ENCODE data around the gene RPL36. TPM values are rescaled to one million over a fixed set of nuclear protein-coding genes. Genes with fewer than 3 reads are reported as not detected.
A peak's percentile ranks its signal among the peaks of the same experiment; 100 is the strongest.

Gene RPL36
- total and polyA plus RNA-seq, 5 donors from 2014 or later, result 984 to 2,703 (median 1,992) TPM

- Mint-ChIP-seq H3K27me3 (no peaks in the 10 kb centered on the region), H3K27ac (peak overlapping the region in 2 of 3 donors; percentile 9 to 81), H3K4me3 (no peak overlapping the region), H3K4me1 (no peaks in the 10 kb centered on the region), H3K9me3 (no peaks in the 10 kb centered on the region), H3K36me3 (peaks cover 37% of the 10 kb centered on the region)
- H3K9me3 ChIP-seq (ENCODE audit: control insufficient read depth in 2 of 2, low read length in 2 of 2), result no peaks in the 10 kb centered on the region
- ATAC-seq (ENCODE audit: low read depth in 2 of 2) (no peak), DNase-seq (no peak)
- no peak overlapping the region for H3K4me3 ChIP-seq (ENCODE audit: low read depth, low read length)
- H3K4me1 ChIP-seq (ENCODE audit: control insufficient read depth, insufficient read depth, low read length, poor library complexity, severe bottlenecking), result no peaks in the 10 kb centered on the region
- peaks cover 85% of the 10 kb centered on the region for H3K36me3 ChIP-seq (ENCODE audit: control insufficient read depth, insufficient read depth, low read length)
- no peak overlapping the region for H3K27ac ChIP-seq (ENCODE audit: insufficient read depth, low read length, poor library complexity, severe bottlenecking)
- no peaks in the 10 kb centered on the region for H3K27me3 ChIP-seq (ENCODE audit: control insufficient read depth, insufficient read depth, low read length)
Measured at GRCh38 chr19:5665781-5666513, 24.1 kb upstream of the RPL36 start.

GRCh38 chr19:5666921-5667610, 23.0 kb upstream of the RPL36 start:
- Mint-ChIP-seq H3K27me3 (no peaks in the 10 kb centered on the region), H3K27ac (no peak overlapping the region), H3K4me3 (no peak overlapping the region), H3K36me3 (peaks cover 37% of the 10 kb centered on the region), H3K4me1 (no peaks in the 10 kb centered on the region), H3K9me3 (no peaks in the 10 kb centered on the region)
- ATAC-seq (ENCODE audit: low read depth in 2 of 2) (no peak), DNase-seq (no peak)
- H3K4me3 ChIP-seq (ENCODE audit: low read depth, low read length), result no peak overlapping the region
- no peaks in the 10 kb centered on the region for H3K27me3 ChIP-seq (ENCODE audit: control insufficient read depth, insufficient read depth, low read length)
- no peaks in the 10 kb centered on the region for H3K9me3 ChIP-seq (ENCODE audit: control insufficient read depth in 2 of 2, low read length in 2 of 2)
- no peak overlapping the region for H3K27ac ChIP-seq (ENCODE audit: insufficient read depth, low read length, poor library complexity, severe bottlenecking)
- peaks cover 78% of the 10 kb centered on the region for H3K36me3 ChIP-seq (ENCODE audit: control insufficient read depth, insufficient read depth, low read length)
- H3K4me1 ChIP-seq (ENCODE audit: control insufficient read depth, insufficient read depth, low read length, poor library complexity, severe bottlenecking), result no peaks in the 10 kb centered on the region

- no peak for DNase-seq
- Histone ChIP-seq H3K4me3 (ENCODE audit: low read depth, low read length) (no peak overlapping the region), H3K27ac (ENCODE audit: insufficient read depth, low read length, poor library complexity, severe bottlenecking) (no peak overlapping the region), H3K9me3 (ENCODE audit: control insufficient read depth in 2 of 2, low read length in 2 of 2) (no peaks in the 10 kb centered on the region), H3K27me3 (ENCODE audit: control insufficient read depth, insufficient read depth, low read length) (no peaks in the 10 kb centered on the region), H3K4me1 (ENCODE audit: control insufficient read depth, insufficient read depth, low read length, poor library complexity, severe bottlenecking) (no peaks in the 10 kb centered on the region), H3K36me3 (ENCODE audit: control insufficient read depth, insufficient read depth, low read length) (peaks cover 72% of the 10 kb centered on the region)
- Mint-ChIP-seq H3K27ac (no peak overlapping the region), H3K36me3 (peaks cover 37% of the 10 kb centered on the region), H3K4me1 (no peaks in the 10 kb centered on the region), H3K9me3 (no peaks in the 10 kb centered on the region), H3K27me3 (no peaks in the 10 kb centered on the region), H3K4me3 (no peak overlapping the region)
- peak in 1 of 2 donors; percentile 3 for ATAC-seq (ENCODE audit: low read depth in 2 of 2)
Measured at GRCh38 chr19:5667751-5668271, 22.3 kb upstream of the RPL36 start.

GRCh38 chr19:5669212-5669611, 20.9 kb upstream of the RPL36 start:
- Mint-ChIP-seq H3K4me3 (no peak overlapping the region), H3K4me1 (no peaks in the 10 kb centered on the region), H3K27ac (no peak overlapping the region), H3K9me3 (peaks cover 0 to 1% (median 0%) of the 10 kb centered on the region in 7 donors), H3K27me3 (no peaks in the 10 kb centered on the region), H3K36me3 (peaks cover 30% of the 10 kb centered on the region)
- Histone ChIP-seq H3K4me1 (ENCODE audit: control insufficient read depth, insufficient read depth, low read length, poor library complexity, severe bottlenecking) (no peaks in the 10 kb centered on the region), H3K27ac (ENCODE audit: insufficient read depth, low read length, poor library complexity, severe bottlenecking) (no peak overlapping the region), H3K27me3 (ENCODE audit: control insufficient read depth, insufficient read depth, low read length) (no peaks in the 10 kb centered on the region), H3K9me3 (ENCODE audit: control insufficient read depth in 2 of 2, low read length in 2 of 2) (no peaks in the 10 kb centered on the region), H3K36me3 (ENCODE audit: control insufficient read depth, insufficient read depth, low read length) (peaks cover 58% of the 10 kb centered on the region), H3K4me3 (ENCODE audit: low read depth, low read length) (no peak overlapping the region)
- no peak for DNase-seq
- ATAC-seq (ENCODE audit: low read depth in 2 of 2), result no peak

DNA sequence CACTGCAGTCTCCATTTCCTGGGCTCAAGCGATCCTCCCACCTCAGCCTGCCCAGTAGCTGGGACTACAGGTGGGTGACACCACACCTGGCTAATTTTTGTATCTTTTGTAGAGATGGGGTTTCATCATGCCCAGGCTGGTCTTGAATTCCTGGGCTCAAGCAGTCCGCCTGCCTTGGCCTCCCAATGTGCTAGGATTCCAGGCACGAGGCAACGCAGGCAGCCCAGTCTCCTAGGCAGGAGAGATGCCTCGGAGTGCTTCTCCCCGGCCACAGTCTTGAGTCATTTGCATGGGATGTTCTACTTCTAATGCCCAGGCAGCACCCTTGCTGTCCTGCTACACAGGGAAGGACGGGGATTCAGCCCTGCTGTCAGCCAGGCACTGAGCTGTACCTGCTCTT, 18.5 kb upstream of the RPL36 start:
- Mint-ChIP-seq H3K9me3 (peaks cover 0 to 1% (median 0%) of the 10 kb centered on the region in 7 donors), H3K27me3 (no peaks in the 10 kb centered on the region), H3K36me3 (peaks cover 18% of the 10 kb centered on the region), H3K4me3 (peak overlapping the region in 1 of 4 donors; percentile 32), H3K4me1 (no peaks in the 10 kb centered on the region), H3K27ac (no peak overlapping the region)
- peaks cover 34% of the 10 kb centered on the region for H3K36me3 ChIP-seq (ENCODE audit: control insufficient read depth, insufficient read depth, low read length)
- H3K27me3 ChIP-seq (ENCODE audit: control insufficient read depth, insufficient read depth, low read length), result no peaks in the 10 kb centered on the region
- no peak overlapping the region for H3K4me3 ChIP-seq (ENCODE audit: low read depth, low read length)
- no peak overlapping the region for H3K27ac ChIP-seq (ENCODE audit: insufficient read depth, low read length, poor library complexity, severe bottlenecking)
- ATAC-seq (ENCODE audit: low read depth in 2 of 2) (no peak), DNase-seq (no peak)
- H3K9me3 ChIP-seq (ENCODE audit: control insufficient read depth in 2 of 2, low read length in 2 of 2), result no peaks in the 10 kb centered on the region
- no peaks in the 10 kb centered on the region for H3K4me1 ChIP-seq (ENCODE audit: control insufficient read depth, insufficient read depth, low read length, poor library complexity, severe bottlenecking)

DNA sequence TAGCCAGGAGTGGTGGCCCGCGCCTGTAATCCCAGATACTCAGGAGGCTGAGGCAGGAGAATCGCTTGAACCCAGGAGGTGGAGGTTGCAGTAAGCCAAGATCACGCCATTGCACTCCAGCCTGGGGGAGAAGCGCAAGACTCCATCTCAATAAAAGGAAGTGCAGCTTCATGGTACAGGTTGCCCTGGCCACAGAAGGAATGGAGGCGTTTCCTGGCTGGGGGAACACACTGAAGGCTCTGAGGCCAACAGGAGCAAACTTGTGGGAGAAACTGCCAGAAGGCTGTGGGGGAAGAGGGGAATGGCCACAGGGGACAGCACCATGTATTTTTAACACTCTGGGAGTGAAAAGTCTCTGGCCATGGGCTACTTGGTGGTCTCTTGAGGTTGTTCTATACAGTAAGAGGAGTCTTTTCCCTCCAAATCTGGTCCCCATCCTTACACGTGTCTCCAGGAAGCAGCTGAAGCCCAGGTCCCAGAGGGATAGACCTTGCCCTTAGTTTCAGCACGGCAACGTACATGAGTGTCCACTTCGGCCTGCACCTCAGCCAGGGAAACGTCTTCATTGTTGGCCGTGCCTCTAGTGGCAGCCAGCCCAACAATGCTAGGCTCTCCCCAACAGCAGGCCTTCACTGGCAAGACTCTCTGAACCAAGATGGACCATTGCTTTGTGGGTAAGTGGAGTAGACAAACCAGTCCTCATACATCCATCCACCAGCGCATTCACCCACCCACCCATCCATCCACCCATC, 17.2 kb upstream of the RPL36 start:
- no peak for ATAC-seq (ENCODE audit: low read depth in 2 of 2)
- Mint-ChIP-seq H3K4me3 (no peak overlapping the region), H3K9me3 (peaks cover 0 to 1% (median 0%) of the 10 kb centered on the region in 7 donors), H3K36me3 (peaks cover 11% of the 10 kb centered on the region), H3K27ac (peak overlapping the region in 2 of 3 donors; percentile 42 to 56), H3K4me1 (no peaks in the 10 kb centered on the region), H3K27me3 (no peaks in the 10 kb centered on the region)
- no peak for DNase-seq
- Histone ChIP-seq H3K27ac (ENCODE audit: insufficient read depth, low read length, poor library complexity, severe bottlenecking) (no peak overlapping the region), H3K4me1 (ENCODE audit: control insufficient read depth, insufficient read depth, low read length, poor library complexity, severe bottlenecking) (no peaks in the 10 kb centered on the region), H3K9me3 (ENCODE audit: control insufficient read depth in 2 of 2, low read length in 2 of 2) (no peaks in the 10 kb centered on the region), H3K36me3 (ENCODE audit: control insufficient read depth, insufficient read depth, low read length) (peaks cover 22% of the 10 kb centered on the region), H3K4me3 (ENCODE audit: low read depth, low read length) (no peak overlapping the region), H3K27me3 (ENCODE audit: control insufficient read depth, insufficient read depth, low read length) (no peaks in the 10 kb centered on the region)

DNA sequence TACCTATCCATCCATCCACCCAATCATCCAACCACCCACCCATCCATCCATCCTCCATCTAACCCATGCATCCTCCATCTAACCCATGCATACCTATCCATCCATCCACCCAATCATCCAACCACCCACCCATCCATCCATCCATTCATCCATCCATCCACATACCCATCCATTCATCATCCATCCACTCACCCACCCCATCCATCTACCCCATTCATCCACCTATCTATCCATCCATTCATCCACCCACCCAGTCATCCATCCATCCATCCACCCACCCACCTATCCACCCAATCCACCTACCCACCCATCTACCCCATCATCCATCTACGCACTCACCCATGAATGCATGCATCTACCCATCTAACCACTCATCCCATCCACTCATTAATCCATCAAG, 16.3 kb upstream of the RPL36 start:
- H3K27me3 Mint-ChIP-seq, result no peaks in the 10 kb centered on the region
- no peaks in the 10 kb centered on the region for H3K4me1 Mint-ChIP-seq
- H3K4me3 Mint-ChIP-seq, result no peak overlapping the region
- H3K4me1 ChIP-seq (ENCODE audit: control insufficient read depth, insufficient read depth, low read length, poor library complexity, severe bottlenecking), result no peaks in the 10 kb centered on the region
- no peaks in the 10 kb centered on the region for H3K27me3 ChIP-seq (ENCODE audit: control insufficient read depth, insufficient read depth, low read length)
- ATAC-seq (ENCODE audit: low read depth in 2 of 2) (no peak), DNase-seq (no peak)
- H3K27ac ChIP-seq (ENCODE audit: insufficient read depth, low read length, poor library complexity, severe bottlenecking), result no peak overlapping the region
- H3K36me3 Mint-ChIP-seq, result peaks cover 10% of the 10 kb centered on the region
- H3K9me3 Mint-ChIP-seq, result peaks cover 0 to 1% (median 0%) of the 10 kb centered on the region in 7 donors
- H3K4me3 ChIP-seq (ENCODE audit: low read depth, low read length), result no peak overlapping the region
- peaks cover 17% of the 10 kb centered on the region for H3K36me3 ChIP-seq (ENCODE audit: control insufficient read depth, insufficient read depth, low read length)
- no peak overlapping the region for H3K27ac Mint-ChIP-seq
- H3K9me3 ChIP-seq (ENCODE audit: control insufficient read depth in 2 of 2, low read length in 2 of 2), result no peaks in the 10 kb centered on the region
